SU-DHL-6 (cell line): ENCODE measurements around the gene ARL15.

ENCODE experiments used
- H2AFZ ChIP-seq: fragments of 200-600 bp; sonication (generic); 2 replicates; pipeline ENCODE4 v1.6.1; 2014; ENCODE audit warnings: low read depth, mild to moderate bottlenecking, moderate library complexity, mixed read lengths, antibody characterized with exemption, low read length; ENCODE audit not compliant: severe bottlenecking
- H3F3A ChIP-seq: fragments of 200-600 bp; shearing (Covaris generic); 2 replicates; pipeline ENCODE4 v1.6.0; 2016; ENCODE audit warnings: antibody characterized with exemption, mild to moderate bottlenecking; ENCODE audit not compliant: insufficient read depth
- H3K27ac ChIP-seq: fragments of 200-600 bp; sonication (generic); 2 replicates; pipeline ENCODE4 v1.5.1; 2016; ENCODE audit warnings: low read depth, mild to moderate bottlenecking, low read length, moderate library complexity, mixed read lengths
- H3K27me3 ChIP-seq: fragments of 200-600 bp; sonication (generic), shearing (Covaris generic); 2 replicates; pipeline ENCODE4 v1.6.0; 2014; ENCODE audit warnings: mild to moderate bottlenecking, low read length
- H3K36me3 ChIP-seq: fragments of 200-600 bp; sonication (generic); 2 replicates; pipeline ENCODE4 v1.6.1; 2014; ENCODE audit warnings: mild to moderate bottlenecking, low read length, mixed read lengths
- H3K4me2 ChIP-seq: fragments of 300-600, 200-600 bp; shearing (Covaris generic), sonication (generic); 2 replicates; pipeline ENCODE4 v1.6.0; 2014; ENCODE audit warnings: low read length, low read depth, mild to moderate bottlenecking; ENCODE audit not compliant: poor library complexity, severe bottlenecking
- H3K4me3 ChIP-seq: fragments of 200-600 bp; sonication (generic); 2 replicates; pipeline ENCODE4 v1.5.1; 2014; ENCODE audit warnings: antibody characterized with exemption, low read length, mild to moderate bottlenecking, mixed read lengths; ENCODE audit not compliant: insufficient read depth, poor library complexity, severe bottlenecking
- H3K79me2 ChIP-seq: fragments of 200-600 bp; sonication (generic); 2 replicates; pipeline ENCODE4 v1.6.1; 2014; ENCODE audit warnings: mild to moderate bottlenecking, low read length, moderate library complexity; ENCODE audit not compliant: insufficient read depth
- H3K9ac ChIP-seq: fragments of 200-600 bp; sonication (generic); 2 replicates; pipeline ENCODE4 v1.7.0; 2014; ENCODE audit warnings: mild to moderate bottlenecking, low read length
- H3K9me2 ChIP-seq: fragments of 200-600 bp; sonication (generic); replicated peaks from 2 replicates; pipeline ENCODE4 v1.6.1; 2014; ENCODE audit warnings: low read length; ENCODE audit not compliant: insufficient read depth
- H3K9me3 ChIP-seq: fragments of 200-600 bp; sonication (generic); 2 replicates; pipeline ENCODE4 v1.6.1; 2014; ENCODE audit warnings: low read length, mixed read lengths; ENCODE audit not compliant: insufficient read depth
- H4K20me1 ChIP-seq: fragments of 200-600 bp; sonication (generic); 2 replicates; pipeline ENCODE4 v1.6.1; 2014; ENCODE audit warnings: low read depth, mild to moderate bottlenecking, antibody characterized with exemption, low read length, moderate library complexity, mixed read lengths
- EZH2phosphoT487 ChIP-seq: fragments of 200-600 bp; sonication (generic), shearing (Covaris generic); conservative IDR thresholded peaks from 2 replicates; pipeline ENCODE4 v1.6.1; 2018; ENCODE audit warnings: mild to moderate bottlenecking, antibody characterized with exemption, low read length, moderate library complexity, mixed read lengths
- TF ChIP-seq, protein P1 (sequence below): fragments of 200-600 bp; sonication (generic); IDR thresholded peaks from one replicate; pipeline ENCODE4 v1.5.1; 2017; ENCODE audit warnings: antibody characterized with exemption, mild to moderate bottlenecking, low read length, moderate library complexity; ENCODE audit not compliant: insufficient read depth, poor library complexity, severe bottlenecking

Gene ARL15

DNA sequence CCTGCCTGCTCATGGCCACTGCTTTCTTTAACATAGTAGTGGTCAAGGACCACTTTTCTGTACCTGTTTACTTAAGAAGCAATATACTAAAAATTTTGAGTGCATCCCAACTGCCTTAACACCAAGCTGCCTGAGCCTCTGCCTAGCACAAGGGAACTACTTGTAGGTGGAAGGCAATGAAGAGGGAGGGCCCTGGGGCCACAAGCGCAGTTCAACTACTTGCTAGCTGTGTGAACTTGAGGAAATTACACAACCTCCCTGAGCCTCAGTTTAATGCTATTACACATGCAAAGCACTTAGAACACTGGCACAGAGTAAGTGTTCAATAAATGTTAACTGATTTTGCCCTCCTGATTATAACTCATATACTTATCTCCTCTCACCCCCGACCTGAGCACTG, 6.3 kb downstream of the ARL15 start:
- H3K27me3 ChIP-seq: no peaks in the 10 kb centered on the region
- no peak overlapping the region for H3K27ac ChIP-seq
- no peaks in the 10 kb centered on the region for H3K9me2 ChIP-seq
- TF ChIP-seq EZH2phosphoT487: no peak
- TF ChIP-seq, protein P1, sequence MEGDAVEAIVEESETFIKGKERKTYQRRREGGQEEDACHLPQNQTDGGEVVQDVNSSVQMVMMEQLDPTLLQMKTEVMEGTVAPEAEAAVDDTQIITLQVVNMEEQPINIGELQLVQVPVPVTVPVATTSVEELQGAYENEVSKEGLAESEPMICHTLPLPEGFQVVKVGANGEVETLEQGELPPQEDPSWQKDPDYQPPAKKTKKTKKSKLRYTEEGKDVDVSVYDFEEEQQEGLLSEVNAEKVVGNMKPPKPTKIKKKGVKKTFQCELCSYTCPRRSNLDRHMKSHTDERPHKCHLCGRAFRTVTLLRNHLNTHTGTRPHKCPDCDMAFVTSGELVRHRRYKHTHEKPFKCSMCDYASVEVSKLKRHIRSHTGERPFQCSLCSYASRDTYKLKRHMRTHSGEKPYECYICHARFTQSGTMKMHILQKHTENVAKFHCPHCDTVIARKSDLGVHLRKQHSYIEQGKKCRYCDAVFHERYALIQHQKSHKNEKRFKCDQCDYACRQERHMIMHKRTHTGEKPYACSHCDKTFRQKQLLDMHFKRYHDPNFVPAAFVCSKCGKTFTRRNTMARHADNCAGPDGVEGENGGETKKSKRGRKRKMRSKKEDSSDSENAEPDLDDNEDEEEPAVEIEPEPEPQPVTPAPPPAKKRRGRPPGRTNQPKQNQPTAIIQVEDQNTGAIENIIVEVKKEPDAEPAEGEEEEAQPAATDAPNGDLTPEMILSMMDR: no peak
- no peak overlapping the region for H3K9ac ChIP-seq
- H3K4me2 ChIP-seq: no peak overlapping the region
- H3K36me3 ChIP-seq: no peaks in the 10 kb centered on the region
- no peaks in the 10 kb centered on the region for H3F3A ChIP-seq
- H3K9me3 ChIP-seq: no peaks in the 10 kb centered on the region
- peaks cover 13% of the 10 kb centered on the region; the same call in 1 of the 2 replicates for H4K20me1 ChIP-seq
- H3K4me3 ChIP-seq: no peak overlapping the region
- H3K79me2 ChIP-seq: peaks cover 3% of the 10 kb centered on the region; the same call in 1 of the 2 replicates
- no peak overlapping the region for H2AFZ ChIP-seq

DNA sequence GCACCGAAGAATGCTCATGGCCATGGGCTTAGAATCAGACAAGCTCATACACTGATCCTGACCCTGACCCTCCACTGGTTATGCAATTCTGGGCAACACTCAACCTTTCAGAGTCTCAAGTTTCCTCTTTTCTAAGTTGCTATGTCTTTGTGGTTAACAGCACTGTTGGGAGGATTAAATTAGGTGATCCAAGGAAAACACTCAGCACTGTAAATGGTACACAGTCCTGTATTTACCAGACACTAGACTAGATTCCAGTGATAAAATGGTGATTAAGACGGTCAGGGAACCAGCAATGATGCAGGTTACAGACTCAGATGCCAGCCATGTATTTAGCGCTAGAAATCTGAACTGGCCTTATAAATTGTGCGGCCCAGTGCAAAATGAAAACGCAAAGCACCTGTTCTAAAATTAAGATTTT, 8.1 kb downstream of the ARL15 start:
- Histone ChIP-seq H4K20me1 (peaks cover 13% of the 10 kb centered on the region; the same call in 1 of the 2 replicates), H3K9me2 (no peaks in the 10 kb centered on the region), H3K27ac (no peak overlapping the region), H3K9ac (no peak overlapping the region), H3K9me3 (no peaks in the 10 kb centered on the region), H3K4me2 (no peak overlapping the region), H3K4me3 (no peak overlapping the region), H3K79me2 (peaks cover 3% of the 10 kb centered on the region; the same call in 1 of the 2 replicates), H3F3A (no peaks in the 10 kb centered on the region), H2AFZ (no peak overlapping the region), H3K36me3 (no peaks in the 10 kb centered on the region), H3K27me3 (no peaks in the 10 kb centered on the region)
- TF ChIP-seq, protein P1: no peak
- no peak for TF ChIP-seq EZH2phosphoT487

DNA sequence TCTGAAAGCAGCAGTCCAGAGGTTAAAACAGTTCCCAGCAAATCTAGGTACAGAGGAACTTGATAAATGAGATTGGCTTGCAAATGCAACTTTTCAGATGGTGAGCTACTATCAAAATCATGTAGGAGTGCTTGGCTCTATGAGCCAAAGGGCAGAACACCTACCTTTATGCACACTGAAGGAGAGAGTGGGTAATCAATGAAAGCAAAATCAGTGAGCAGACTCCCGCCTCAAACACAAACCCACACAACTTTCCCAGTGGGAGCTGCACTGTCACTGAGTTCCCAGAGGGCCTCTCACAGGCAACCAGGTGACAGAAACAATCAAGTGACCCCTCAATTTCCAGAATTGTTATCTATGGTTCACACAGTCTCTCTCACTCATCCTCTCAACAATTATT, 8.5 kb downstream of the ARL15 start:
- no peaks in the 10 kb centered on the region for H3F3A ChIP-seq
- no peaks in the 10 kb centered on the region for H3K9me3 ChIP-seq
- H3K9me2 ChIP-seq: no peaks in the 10 kb centered on the region
- no peak for TF ChIP-seq EZH2phosphoT487
- TF ChIP-seq, protein P1: no peak
- H3K4me3 ChIP-seq: no peak overlapping the region
- H3K27ac ChIP-seq: no peak overlapping the region
- no peaks in the 10 kb centered on the region for H3K27me3 ChIP-seq
- no peak overlapping the region for H3K4me2 ChIP-seq
- peaks cover 3% of the 10 kb centered on the region; the same call in 1 of the 2 replicates for H3K79me2 ChIP-seq
- no peak overlapping the region for H2AFZ ChIP-seq
- no peaks in the 10 kb centered on the region for H3K36me3 ChIP-seq
- no peak overlapping the region for H3K9ac ChIP-seq
- peaks cover 9% of the 10 kb centered on the region; the same call in 1 of the 2 replicates for H4K20me1 ChIP-seq
